Testis (tissue), 2 donors: ENCODE results near the gene MEIKIN.

Experiments
- CTCF ChIP-seq, 3 experiments: fragments of 450-650 bp in 2 of 3; fragments of 200-600 bp in 1 of 3; sonication (generic) in 1 of 3; IDR thresholded peaks; one replicate each; pipeline ENCODE4 v1.5.1; 2016 to 2019; ENCODE audit warnings: antibody characterized with exemption in 3 of 3, mild to moderate bottlenecking in 2 of 3, moderate library complexity in 1 of 3
- POLR2A ChIP-seq: fragments of 450-650 bp; IDR thresholded peaks from one replicate; pipeline ENCODE4 v1.6.1; 2017; ENCODE audit warnings: antibody characterized with exemption, mild to moderate bottlenecking, moderate library complexity

- TF ChIP-seq CTCF (IDR thresholded peaks at IDR 0.05) (no peak), POLR2A (no peak)
Measured at GRCh38 chr5:131968396-131968954, 23.0 kb upstream of the MEIKIN start.
